Stimulated activated CD4-positive, alpha-beta T cell treated with anti-CD3 and anti-CD28 coated beads, Interleukin-4, amount 100 ng/mL, for 48 hours (primary cell): Measurements from ENCODE around the gene CITED2.
"Not testable (repeated sequence)": the region's sequence is repeated elsewhere in the genome, so short reads cannot be mapped to it uniquely, and the experiment has no call there.

Source experiments
- DNase-seq, 2 donors: peaks; one replicate each; pipeline ENCODE4 v3.0.0-alpha.2; 2020; ENCODE audit warnings: low read depth in 2 of 2

The CITED2 gene

GRCh38 chr6:139364982-139365379, 9.5 kb downstream of the CITED2 start:
- no peak for DNase-seq

GRCh38 chr6:139364302-139364981, 10.0 kb downstream of the CITED2 start:
- no peak for DNase-seq

GRCh38 chr6:139363797-139364196, 10.7 kb downstream of the CITED2 start:
- DNase-seq = not testable (repeated sequence)

GRCh38 chr6:139363123-139363522, 11.3 kb downstream of the CITED2 start:
- not testable (repeated sequence) for DNase-seq

GRCh38 chr6:139361211-139361610, 13.2 kb downstream of the CITED2 start:
- no peak for DNase-seq

GRCh38 chr6:139356924-139357323, 17.5 kb downstream of the CITED2 start:
- DNase-seq = no peak

GRCh38 chr6:139355777-139356445, 18.5 kb downstream of the CITED2 start:
- DNase-seq = no peak

- DNase-seq = no peak
These were observed 19.3 kb downstream of the CITED2 start for GRCh38 chr6:139355172-139355571.

- no peak for DNase-seq
These were observed 20.3 kb downstream of the CITED2 start for GRCh38 chr6:139354189-139354588.

- DNase-seq = no peak
These were observed 24.9 kb downstream of the CITED2 start for GRCh38 chr6:139349464-139350020.

GRCh38 chr6:139346392-139346791, 28.1 kb downstream of the CITED2 start:
- no peak for DNase-seq

GRCh38 chr6:139344186-139344963, 30.1 kb downstream of the CITED2 start:
- no peak for DNase-seq

GRCh38 chr6:139343052-139343750, 31.2 kb downstream of the CITED2 start:
- no peak for DNase-seq

GRCh38 chr6:139341060-139341459, 33.4 kb downstream of the CITED2 start:
- DNase-seq = no peak

- no peak for DNase-seq
These were observed 35.7 kb downstream of the CITED2 start for GRCh38 chr6:139338795-139339194.

GRCh38 chr6:139337830-139338229, 36.6 kb downstream of the CITED2 start:
- DNase-seq = no peak

GRCh38 chr6:139337001-139337400, 37.4 kb downstream of the CITED2 start:
- DNase-seq = no peak

- no peak for DNase-seq
These were observed 38.0 kb downstream of the CITED2 start for GRCh38 chr6:139336488-139336887.

- no peak for DNase-seq
These were observed 38.8 kb downstream of the CITED2 start for GRCh38 chr6:139335447-139336210.

- DNase-seq = no peak
These were observed 39.5 kb downstream of the CITED2 start for GRCh38 chr6:139334806-139335446.
